ENCODE data around the gene APMAP. TPM values are rescaled to one million over a fixed set of nuclear protein-coding genes. Genes with fewer than 3 reads are reported as not detected.

The APMAP gene
- total RNA-seq, 1 experiment from 2014 or later: 82.7 TPM

DNA sequence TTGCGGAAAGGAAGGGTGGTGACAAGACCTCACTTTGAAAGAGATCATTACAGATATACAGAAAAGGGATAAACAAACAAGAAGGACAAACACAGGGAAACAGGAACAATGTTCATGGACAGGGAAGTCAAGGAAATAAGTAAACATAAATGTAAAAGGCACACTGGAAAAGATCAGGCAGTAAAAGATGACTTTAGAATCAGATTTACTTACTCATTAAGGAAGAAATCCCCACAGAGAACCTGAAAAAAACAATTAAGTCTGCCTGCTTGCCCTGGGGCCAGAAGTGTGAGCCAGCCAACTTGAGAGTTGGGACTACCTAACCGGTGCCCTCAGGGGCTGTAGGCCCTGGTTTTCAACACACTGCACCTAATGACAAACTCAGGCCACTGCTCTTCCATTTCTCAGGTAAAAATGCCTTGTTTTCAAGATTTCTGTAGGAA lies 1.7 kb downstream of the APMAP start:
- BruUV-seq (replicated peaks): no TSS peak
- H3K9ac ChIP-seq (ENCODE audit: low read length): no peak overlapping the region
- ChIA-PET CTCF (no interaction called here), RAD21 (ENCODE audit: low non-redundant PET in 1 of 2, low total read pairs in 2 of 2, uncharacterized antibody in 2 of 2, unreplicated experiment in 2 of 2) (no interaction called here), POLR2A (no interaction called here)
- H3K9me2 ChIP-seq (ENCODE audit: insufficient read depth): no peaks in the 10 kb centered on the region
- intact Hi-C loops (cut with micrococcal nuclease): loop anchor here (5.0 kb wide), 3 partner anchors 206 to 426 kb away; partner anchors contain the start of gene ENTPD6
- no peak for TF ChIP-seq EZH2phosphoT487 (IDR thresholded peaks at IDR 0.05; ENCODE audit: borderline replicate concordance)
- TF ChIP-seq SRF (IDR thresholded peaks at IDR 0.05; ENCODE audit: low read depth): no peak
- no peak for TF ChIP-seq JUND (IDR thresholded peaks at IDR 0.05)
- no peak for TF ChIP-seq POLR2AphosphoS5 (IDR thresholded peaks at IDR 0.05; ENCODE audit: low read depth, low read length)
- TF ChIP-seq CBX3 (IDR thresholded peaks at IDR 0.05; ENCODE audit: low read depth): no peak
- H3K4me1 ChIP-seq (ENCODE audit: control insufficient read depth in 1 of 2, insufficient read depth in 2 of 2, low read length in 2 of 2): peaks cover 12 to 28% of the 10 kb centered on the region in 2 experiments
- no peaks in the 10 kb centered on the region for H3K9me3 ChIP-seq (ENCODE audit: control insufficient read depth in 1 of 2, insufficient read depth in 1 of 2, low read depth in 1 of 2, low read length in 2 of 2)
- no peak overlapping the region for H3K27ac ChIP-seq (ENCODE audit: low read depth, low read length)
- H3K4me2 ChIP-seq (ENCODE audit: low read length): peak overlapping the region; percentile 94
- H3K4me3 ChIP-seq (replicated peaks in 1 of 2; ENCODE audit: low read depth in 1 of 2, low read length in 2 of 2): peak overlapping the region in 1 of 2 experiments; percentile 89; a peak in 2 of 4 replicates
- H4K20me1 ChIP-seq (ENCODE audit: insufficient read depth): no peaks in the 10 kb centered on the region
- no peaks in the 10 kb centered on the region for H3K27me3 ChIP-seq (ENCODE audit: insufficient read depth, low read length)
- H2AFZ ChIP-seq (ENCODE audit: low read depth, low read length, poor library complexity, severe bottlenecking): no peak overlapping the region
- DNase-seq (ENCODE audit: low read depth, low spot score) (no peak), ATAC-seq (no peak)
- H3K36me3 ChIP-seq (ENCODE audit: control insufficient read depth in 1 of 2, insufficient read depth in 2 of 2, low read length in 2 of 2): no peaks in the 10 kb centered on the region; a peak in 1 of 4 replicates
- H3K79me2 ChIP-seq (ENCODE audit: insufficient read depth, low read length): peaks cover 62% of the 10 kb centered on the region

DNA sequence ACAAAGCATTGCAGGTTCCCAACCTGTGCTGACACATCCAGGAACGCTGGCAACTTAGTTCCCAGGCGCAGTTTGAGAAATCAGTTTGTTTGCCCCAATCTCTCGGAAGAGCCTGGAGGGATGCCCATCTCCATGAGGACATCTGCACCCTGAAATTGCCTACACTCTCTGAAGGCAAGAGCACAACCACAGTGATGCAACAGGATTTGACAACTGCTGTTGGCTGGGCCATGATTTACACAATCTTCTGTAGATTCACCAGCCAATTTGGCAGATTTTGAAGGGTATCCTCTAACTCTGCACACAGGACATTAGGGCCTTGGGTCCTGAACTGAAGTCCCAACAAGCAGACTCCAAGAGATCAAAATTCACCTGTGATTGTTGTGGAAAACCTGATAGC lies 3.4 kb downstream of the APMAP start:
- Histone ChIP-seq H3K36me3 (ENCODE audit: control insufficient read depth in 1 of 2, insufficient read depth in 2 of 2, low read length in 2 of 2) (peaks cover 0 to under 1% of the 10 kb centered on the region in 2 experiments; a peak in 2 of 4 replicates), H3K4me3 (replicated peaks in 1 of 2; ENCODE audit: low read depth in 1 of 2, low read length in 2 of 2) (no peak overlapping the region), H3K9me2 (ENCODE audit: insufficient read depth) (no peaks in the 10 kb centered on the region), H3K4me2 (ENCODE audit: low read length) (no peak overlapping the region), H3K27ac (ENCODE audit: low read depth, low read length) (no peak overlapping the region), H2AFZ (ENCODE audit: low read depth, low read length, poor library complexity, severe bottlenecking) (no peak overlapping the region), H3K79me2 (ENCODE audit: insufficient read depth, low read length) (peaks cover 78% of the 10 kb centered on the region), H3K27me3 (ENCODE audit: insufficient read depth, low read length) (no peaks in the 10 kb centered on the region), H4K20me1 (ENCODE audit: insufficient read depth) (no peaks in the 10 kb centered on the region), H3K9me3 (ENCODE audit: control insufficient read depth in 1 of 2, insufficient read depth in 1 of 2, low read depth in 1 of 2, low read length in 2 of 2) (no peaks in the 10 kb centered on the region), H3K4me1 (ENCODE audit: control insufficient read depth in 1 of 2, insufficient read depth in 2 of 2, low read length in 2 of 2) (peaks cover 12 to 24% of the 10 kb centered on the region in 2 experiments), H3K9ac (ENCODE audit: low read length) (no peak overlapping the region)
- ATAC-seq: no peak
- intact Hi-C loops (cut with micrococcal nuclease): no loop called here
- BruUV-seq (replicated peaks): no TSS peak
- ChIA-PET RAD21 (ENCODE audit: low non-redundant PET in 1 of 2, low total read pairs in 2 of 2, uncharacterized antibody in 2 of 2, unreplicated experiment in 2 of 2) (no interaction called here), POLR2A (no interaction called here), CTCF (no interaction called here)
- DNase-seq (ENCODE audit: low read depth, low spot score): no peak
- TF ChIP-seq SRF (IDR thresholded peaks at IDR 0.05; ENCODE audit: low read depth) (no peak), CEBPB (IDR thresholded peaks at IDR 0.05; ENCODE audit: low read depth) (no peak), ZNF274 (IDR thresholded peaks at IDR 0.05; ENCODE audit: low read depth, low read length) (no peak), TCF7L2 (IDR thresholded peaks at IDR 0.05; ENCODE audit: borderline replicate concordance, extremely low read depth, insufficient read depth, insufficient read length) (no peak), MAX (IDR thresholded peaks at IDR 0.05) (no peak), YY1 (IDR thresholded peaks at IDR 0.05; ENCODE audit: extremely low read depth, insufficient replicate concordance, low read depth, low read length) (no peak), SIN3A (IDR thresholded peaks at IDR 0.05; ENCODE audit: low read depth) (no peak), EGR1 (IDR thresholded peaks at IDR 0.05; ENCODE audit: low read depth) (no peak), SP1 (IDR thresholded peaks at IDR 0.05; ENCODE audit: low read depth) (no peak), FOSL1 (IDR thresholded peaks at IDR 0.05; ENCODE audit: low read depth) (no peak), CBX3 (IDR thresholded peaks at IDR 0.05; ENCODE audit: low read depth) (no peak), ZBTB33 (IDR thresholded peaks at IDR 0.05; ENCODE audit: extremely low read depth, insufficient replicate concordance, low read length) (no peak), POLR2A (IDR thresholded peaks at IDR 0.05; ENCODE audit: borderline replicate concordance, extremely low read depth, insufficient read depth, insufficient read length) (no peak), ELF1 (IDR thresholded peaks at IDR 0.05; ENCODE audit: borderline replicate concordance, low read depth) (no peak), JUND (IDR thresholded peaks at IDR 0.05) (no peak), ZFX (IDR thresholded peaks at IDR 0.05) (no peak)
- TF ChIP-seq, protein P1, sequence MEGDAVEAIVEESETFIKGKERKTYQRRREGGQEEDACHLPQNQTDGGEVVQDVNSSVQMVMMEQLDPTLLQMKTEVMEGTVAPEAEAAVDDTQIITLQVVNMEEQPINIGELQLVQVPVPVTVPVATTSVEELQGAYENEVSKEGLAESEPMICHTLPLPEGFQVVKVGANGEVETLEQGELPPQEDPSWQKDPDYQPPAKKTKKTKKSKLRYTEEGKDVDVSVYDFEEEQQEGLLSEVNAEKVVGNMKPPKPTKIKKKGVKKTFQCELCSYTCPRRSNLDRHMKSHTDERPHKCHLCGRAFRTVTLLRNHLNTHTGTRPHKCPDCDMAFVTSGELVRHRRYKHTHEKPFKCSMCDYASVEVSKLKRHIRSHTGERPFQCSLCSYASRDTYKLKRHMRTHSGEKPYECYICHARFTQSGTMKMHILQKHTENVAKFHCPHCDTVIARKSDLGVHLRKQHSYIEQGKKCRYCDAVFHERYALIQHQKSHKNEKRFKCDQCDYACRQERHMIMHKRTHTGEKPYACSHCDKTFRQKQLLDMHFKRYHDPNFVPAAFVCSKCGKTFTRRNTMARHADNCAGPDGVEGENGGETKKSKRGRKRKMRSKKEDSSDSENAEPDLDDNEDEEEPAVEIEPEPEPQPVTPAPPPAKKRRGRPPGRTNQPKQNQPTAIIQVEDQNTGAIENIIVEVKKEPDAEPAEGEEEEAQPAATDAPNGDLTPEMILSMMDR (IDR thresholded peaks at IDR 0.05 in 2 of 3, conservative IDR thresholded peaks at IDR 0.05 in 1 of 3; ENCODE audit: borderline replicate concordance in 1 of 3, insufficient read depth in 1 of 3, low read depth in 2 of 3, low read length in 2 of 3): no peak
